MM.1S (cell line): ENCODE results near the gene MYLK.

Experiments used
- DNase-seq: peaks from one replicate; pipeline ENCODE4 v3.0.0-alpha.2; 2015
- H2AFZ ChIP-seq: fragments of 300-600 bp; sonication (generic); 2 replicates; pipeline ENCODE4 v1.6.0; 2016; ENCODE audit warnings: antibody characterized with exemption, low read length
- H3F3A ChIP-seq: fragments of 300-600 bp; sonication (generic); 2 replicates; pipeline ENCODE4 v1.6.1; 2016; ENCODE audit warnings: mild to moderate bottlenecking, antibody characterized with exemption, low read length, moderate library complexity, mixed read lengths; ENCODE audit not compliant: insufficient read depth
- H3K27ac ChIP-seq: fragments of 300-600 bp; sonication (generic); 2 replicates; pipeline ENCODE4 v1.5.1; 2016; ENCODE audit warnings: mild to moderate bottlenecking, low read length
- H3K27me3 ChIP-seq: fragments of 300-600 bp; sonication (generic); replicated peaks from 2 replicates; pipeline ENCODE4 v1.6.0; 2016; ENCODE audit warnings: low read length; ENCODE audit not compliant: insufficient read depth
- H3K36me3 ChIP-seq: fragments of 300-600 bp; sonication (generic); replicated peaks from 2 replicates; pipeline ENCODE4 v1.6.1; 2016; ENCODE audit warnings: mild to moderate bottlenecking, low read length, mixed read lengths; ENCODE audit not compliant: insufficient read depth
- H3K4me1 ChIP-seq: fragments of 300-600 bp; sonication (generic); 2 replicates; pipeline ENCODE4 v1.6.1; 2016; ENCODE audit warnings: low read length, mixed read lengths
- H3K4me2 ChIP-seq: fragments of 300-600 bp; sonication (generic); 2 replicates; pipeline ENCODE4 v1.6.0; 2016; ENCODE audit warnings: low read depth, low read length
- H3K4me3 ChIP-seq: fragments of 300-600 bp; sonication (generic); 2 replicates; pipeline ENCODE4 v1.5.1; 2016; ENCODE audit warnings: low read length, mixed read lengths
- H3K79me2 ChIP-seq: fragments of 300-600 bp; sonication (generic); 2 replicates; pipeline ENCODE4 v1.6.1; 2016; ENCODE audit warnings: mixed run types, low read length, mixed read lengths
- H3K9ac ChIP-seq: fragments of 300-600 bp; sonication (generic); 2 replicates; pipeline ENCODE4 v1.6.1; 2016; ENCODE audit warnings: low read length, mixed read lengths
- H3K9me2 ChIP-seq: fragments of 300-600 bp; sonication (generic); replicated peaks from 2 replicates; pipeline ENCODE4 v1.6.1; 2016; ENCODE audit warnings: mild to moderate bottlenecking, low read length, mixed read lengths; ENCODE audit not compliant: insufficient read depth
- H3K9me3 ChIP-seq: fragments of 300-600 bp; sonication (generic); replicated peaks from 2 replicates; pipeline ENCODE4 v1.6.1; 2016; ENCODE audit warnings: mild to moderate bottlenecking, low read length, mixed read lengths; ENCODE audit not compliant: insufficient read depth
- H4K20me1 ChIP-seq: fragments of 300-600 bp; sonication (generic); 2 replicates; pipeline ENCODE4 v1.6.1; 2016; ENCODE audit warnings: mild to moderate bottlenecking, low read length, moderate library complexity, mixed read lengths; ENCODE audit not compliant: insufficient read depth
- EZH2 ChIP-seq: fragments of 300-600 bp; sonication (generic); optimal IDR thresholded peaks from 2 replicates; pipeline ENCODE3; 2017; ENCODE audit warnings: low read depth, mild to moderate bottlenecking, antibody characterized with exemption, low read length, mixed read lengths
- EZH2phosphoT487 ChIP-seq: fragments of 300-600 bp; sonication (generic); IDR thresholded peaks from 2 replicates; pipeline ENCODE4 v1.6.1; 2018; ENCODE audit warnings: antibody characterized with exemption, low read length
- TF ChIP-seq, protein P1 (sequence below): fragments of 300-600 bp; sonication (generic); IDR thresholded peaks from 2 replicates; pipeline ENCODE4 v1.5.1; 2016; ENCODE audit warnings: antibody characterized with exemption, low read length, mixed read lengths

The MYLK gene

DNA sequence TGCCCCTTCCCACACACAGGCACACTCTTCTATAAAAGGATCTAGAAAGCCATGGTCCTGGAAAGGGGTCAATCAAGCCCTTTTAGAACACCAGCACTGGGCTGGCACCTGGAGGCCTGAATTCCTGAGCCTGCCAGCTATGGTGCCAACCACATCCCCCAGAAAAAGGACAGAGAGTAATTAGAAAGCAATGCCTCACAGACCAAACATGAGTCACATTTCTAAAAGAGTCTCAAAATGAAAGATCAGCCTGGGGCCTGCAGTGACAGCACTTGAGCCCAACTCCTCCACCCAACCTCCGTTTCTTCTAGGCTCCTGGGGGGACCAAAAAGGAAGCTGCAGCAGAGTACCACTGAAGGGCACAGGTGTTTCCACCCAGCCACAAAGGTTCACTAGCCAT is 14.1 kb downstream of the MYLK start:
- no peaks in the 10 kb centered on the region for H3K9me2 ChIP-seq
- peaks cover 37% of the 10 kb centered on the region for H3K4me1 ChIP-seq
- DNase-seq, result peak; percentile 72
- H3K27ac ChIP-seq, result peak overlapping the region; percentile 63; the same call in 1 of the 2 replicates
- no peaks in the 10 kb centered on the region for H3K79me2 ChIP-seq
- no peak overlapping the region for H3K9ac ChIP-seq
- H3K9me3 ChIP-seq, result no peaks in the 10 kb centered on the region
- TF ChIP-seq EZH2phosphoT487 (no peak), EZH2 (no peak)
- TF ChIP-seq, protein P1, sequence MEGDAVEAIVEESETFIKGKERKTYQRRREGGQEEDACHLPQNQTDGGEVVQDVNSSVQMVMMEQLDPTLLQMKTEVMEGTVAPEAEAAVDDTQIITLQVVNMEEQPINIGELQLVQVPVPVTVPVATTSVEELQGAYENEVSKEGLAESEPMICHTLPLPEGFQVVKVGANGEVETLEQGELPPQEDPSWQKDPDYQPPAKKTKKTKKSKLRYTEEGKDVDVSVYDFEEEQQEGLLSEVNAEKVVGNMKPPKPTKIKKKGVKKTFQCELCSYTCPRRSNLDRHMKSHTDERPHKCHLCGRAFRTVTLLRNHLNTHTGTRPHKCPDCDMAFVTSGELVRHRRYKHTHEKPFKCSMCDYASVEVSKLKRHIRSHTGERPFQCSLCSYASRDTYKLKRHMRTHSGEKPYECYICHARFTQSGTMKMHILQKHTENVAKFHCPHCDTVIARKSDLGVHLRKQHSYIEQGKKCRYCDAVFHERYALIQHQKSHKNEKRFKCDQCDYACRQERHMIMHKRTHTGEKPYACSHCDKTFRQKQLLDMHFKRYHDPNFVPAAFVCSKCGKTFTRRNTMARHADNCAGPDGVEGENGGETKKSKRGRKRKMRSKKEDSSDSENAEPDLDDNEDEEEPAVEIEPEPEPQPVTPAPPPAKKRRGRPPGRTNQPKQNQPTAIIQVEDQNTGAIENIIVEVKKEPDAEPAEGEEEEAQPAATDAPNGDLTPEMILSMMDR, result no peak
- H3K36me3 ChIP-seq, result no peaks in the 10 kb centered on the region
- no peak overlapping the region for H3K4me3 ChIP-seq
- H4K20me1 ChIP-seq, result no peaks in the 10 kb centered on the region
- peak overlapping the region; percentile 36; the same call in 1 of the 2 replicates for H2AFZ ChIP-seq
- peaks cover 13% of the 10 kb centered on the region for H3F3A ChIP-seq
- H3K4me2 ChIP-seq, result peak overlapping the region; percentile 27; the same call in 1 of the 2 replicates
- no peaks in the 10 kb centered on the region for H3K27me3 ChIP-seq

DNA sequence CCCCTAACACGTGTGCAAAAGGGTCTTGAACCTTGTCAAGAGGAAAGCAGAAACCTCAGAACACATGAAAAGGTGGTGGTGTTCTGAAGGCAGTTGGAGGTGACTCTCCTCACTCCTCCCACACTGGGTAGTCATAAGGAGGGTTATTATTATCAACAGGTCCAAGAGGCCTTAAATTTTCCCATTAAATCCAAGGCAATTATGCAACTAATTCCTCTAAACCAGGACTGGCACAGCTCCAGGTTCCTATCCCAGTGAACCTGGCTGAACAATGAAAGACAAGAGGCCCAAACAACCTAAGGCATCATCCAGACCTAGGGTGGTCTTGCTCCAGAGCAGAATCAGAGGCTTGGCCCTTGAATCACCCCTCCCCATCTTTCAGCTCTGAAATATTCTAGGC is 15.0 kb downstream of the MYLK start:
- Histone ChIP-seq H3K9me3 (no peaks in the 10 kb centered on the region), H4K20me1 (no peaks in the 10 kb centered on the region), H3K36me3 (no peaks in the 10 kb centered on the region), H3K4me2 (no peak overlapping the region), H3K27ac (no peak overlapping the region; the same call in 1 of the 2 replicates), H3K4me3 (no peak overlapping the region), H3K9me2 (no peaks in the 10 kb centered on the region), H2AFZ (no peak overlapping the region), H3F3A (peaks cover 13% of the 10 kb centered on the region), H3K4me1 (peaks cover 37% of the 10 kb centered on the region), H3K9ac (no peak overlapping the region), H3K27me3 (no peaks in the 10 kb centered on the region), H3K79me2 (no peaks in the 10 kb centered on the region)
- TF ChIP-seq, protein P1, result no peak
- no peak for TF ChIP-seq EZH2phosphoT487
- no peak for TF ChIP-seq EZH2
- no peak for DNase-seq

DNA sequence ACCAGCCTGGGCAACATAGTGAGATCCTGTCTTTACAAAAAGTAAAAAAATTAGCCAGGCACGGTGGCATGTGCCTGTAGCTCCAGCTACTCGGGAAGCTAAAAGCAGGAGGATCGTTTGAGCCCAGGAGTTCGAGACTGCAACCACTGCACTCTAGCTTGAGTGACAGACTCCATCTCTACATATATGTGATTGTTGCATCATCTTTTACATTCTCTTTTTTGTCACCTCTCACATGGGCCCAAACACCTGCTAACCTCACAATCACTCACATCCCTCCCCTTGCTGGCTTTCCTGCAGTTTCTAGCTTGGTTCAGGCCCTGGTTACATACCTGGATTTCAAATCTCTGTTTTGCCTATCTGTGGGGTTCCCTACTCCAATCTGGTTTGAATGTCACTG is 19.4 kb downstream of the MYLK start:
- TF ChIP-seq EZH2phosphoT487 (no peak), EZH2 (no peak)
- TF ChIP-seq, protein P1, result no peak

More for the DNA sequence above, 19.4 kb downstream of the MYLK start:
- Histone ChIP-seq H3K36me3 (no peaks in the 10 kb centered on the region), H3K9me2 (no peaks in the 10 kb centered on the region), H3K9me3 (no peaks in the 10 kb centered on the region), H3K79me2 (no peaks in the 10 kb centered on the region), H2AFZ (no peak overlapping the region), H3K4me1 (peaks cover 12% of the 10 kb centered on the region), H3K4me2 (no peak overlapping the region), H3K27ac (no peak overlapping the region), H3F3A (no peaks in the 10 kb centered on the region), H3K9ac (no peak overlapping the region), H4K20me1 (no peaks in the 10 kb centered on the region), H3K4me3 (no peak overlapping the region), H3K27me3 (no peaks in the 10 kb centered on the region)
- no peak for DNase-seq
